ENCODE data around the gene IGF2.

- TF ChIP-seq EZH2 (IDR thresholded peaks at IDR 0.05) (no peak), POLR2AphosphoS5 (IDR thresholded peaks at IDR 0.05; ENCODE audit: borderline replicate concordance, low read depth, low read length) (no peak)
These were observed 44.0 kb downstream of the IGF2 start for GRCh38 chr11:2095198-2095520.

Data from SK-N-MC (cell line).